Measurements from ENCODE around the gene ANKS1A.

DNA sequence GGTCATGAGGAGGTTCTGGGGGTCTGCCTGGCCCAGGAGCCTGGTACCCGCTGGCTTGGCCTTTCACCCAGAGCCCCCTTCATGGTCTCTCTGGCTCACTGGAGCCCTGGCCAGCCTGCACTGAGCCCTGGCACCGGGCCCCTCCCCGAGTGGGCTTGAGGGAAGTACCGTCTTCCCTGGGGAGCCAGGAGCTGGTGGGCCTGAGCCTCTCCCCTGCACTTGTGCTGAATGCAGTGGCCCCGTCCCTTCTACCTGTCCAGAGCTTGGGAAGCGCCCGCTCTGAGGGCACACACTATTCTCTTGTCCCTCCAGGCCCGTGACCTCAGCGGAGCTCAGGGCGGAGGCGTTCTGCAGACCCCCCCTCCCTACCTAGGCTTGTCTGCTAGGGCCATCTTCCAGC lies 189.8 kb downstream of the ANKS1A start:
- TF ChIP-seq, protein P1, sequence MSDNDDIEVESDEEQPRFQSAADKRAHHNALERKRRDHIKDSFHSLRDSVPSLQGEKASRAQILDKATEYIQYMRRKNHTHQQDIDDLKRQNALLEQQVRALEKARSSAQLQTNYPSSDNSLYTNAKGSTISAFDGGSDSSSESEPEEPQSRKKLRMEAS (IDR thresholded peaks at IDR 0.05) = no peak
- TF ChIP-seq CREB1 (IDR thresholded peaks at IDR 0.05; ENCODE audit: low read depth) (no peak), TCF12 (IDR thresholded peaks at IDR 0.05; ENCODE audit: low read depth) (no peak), TEAD4 (IDR thresholded peaks at IDR 0.05) (no peak)
- TF ChIP-seq, protein P2, sequence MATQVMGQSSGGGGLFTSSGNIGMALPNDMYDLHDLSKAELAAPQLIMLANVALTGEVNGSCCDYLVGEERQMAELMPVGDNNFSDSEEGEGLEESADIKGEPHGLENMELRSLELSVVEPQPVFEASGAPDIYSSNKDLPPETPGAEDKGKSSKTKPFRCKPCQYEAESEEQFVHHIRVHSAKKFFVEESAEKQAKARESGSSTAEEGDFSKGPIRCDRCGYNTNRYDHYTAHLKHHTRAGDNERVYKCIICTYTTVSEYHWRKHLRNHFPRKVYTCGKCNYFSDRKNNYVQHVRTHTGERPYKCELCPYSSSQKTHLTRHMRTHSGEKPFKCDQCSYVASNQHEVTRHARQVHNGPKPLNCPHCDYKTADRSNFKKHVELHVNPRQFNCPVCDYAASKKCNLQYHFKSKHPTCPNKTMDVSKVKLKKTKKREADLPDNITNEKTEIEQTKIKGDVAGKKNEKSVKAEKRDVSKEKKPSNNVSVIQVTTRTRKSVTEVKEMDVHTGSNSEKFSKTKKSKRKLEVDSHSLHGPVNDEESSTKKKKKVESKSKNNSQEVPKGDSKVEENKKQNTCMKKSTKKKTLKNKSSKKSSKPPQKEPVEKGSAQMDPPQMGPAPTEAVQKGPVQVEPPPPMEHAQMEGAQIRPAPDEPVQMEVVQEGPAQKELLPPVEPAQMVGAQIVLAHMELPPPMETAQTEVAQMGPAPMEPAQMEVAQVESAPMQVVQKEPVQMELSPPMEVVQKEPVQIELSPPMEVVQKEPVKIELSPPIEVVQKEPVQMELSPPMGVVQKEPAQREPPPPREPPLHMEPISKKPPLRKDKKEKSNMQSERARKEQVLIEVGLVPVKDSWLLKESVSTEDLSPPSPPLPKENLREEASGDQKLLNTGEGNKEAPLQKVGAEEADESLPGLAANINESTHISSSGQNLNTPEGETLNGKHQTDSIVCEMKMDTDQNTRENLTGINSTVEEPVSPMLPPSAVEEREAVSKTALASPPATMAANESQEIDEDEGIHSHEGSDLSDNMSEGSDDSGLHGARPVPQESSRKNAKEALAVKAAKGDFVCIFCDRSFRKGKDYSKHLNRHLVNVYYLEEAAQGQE (IDR thresholded peaks at IDR 0.05; ENCODE audit: low read depth) = no peak
